H1 (cell line): Measurements from ENCODE around the gene SPATS1. TPM values are rescaled to one million over a fixed set of nuclear protein-coding genes. Genes with fewer than 3 reads are reported as not detected.

Source experiments
- CTCF ChIA-PET: fragments of 300-600 bp; sonication (Branson Sonifier 250); formaldehyde crosslinking; loops from one replicate; lab custom pipeline; 2021; ENCODE audit not compliant: partially characterized antibody; lab: Charles Lee
- POLR2A ChIA-PET: fragments of 300-600 bp; sonication (Branson Sonifier 250); formaldehyde crosslinking; loops from one replicate; lab custom pipeline; 2021; ENCODE audit warnings: inconsistent platforms; ENCODE audit not compliant: partially characterized antibody; lab: Charles Lee
- DNase-seq, 2 experiments: peaks; one replicate each; pipeline versions ENCODE4 v3.0.0 to v3.0.0-alpha.2; 2010 to 2022; ENCODE audit warnings: low spot score in 2 of 2, low read depth in 1 of 2, mixed read lengths in 1 of 2
- FAIRE-seq: peaks from 2 replicates; lab custom pipeline; 2011; peaks lifted over from hg19 to GRCh38; lab: Jason Lieb, UNC
- H2AFZ ChIP-seq: 2 replicates; pipeline ENCODE4 v1.8.1; 2012; ENCODE audit warnings: low read length, inconsistent platforms
- H2AK5ac ChIP-seq: 2 replicates; pipeline ENCODE4 v1.6.1; 2013; ENCODE audit warnings: low read depth, low read length
- H2BK120ac ChIP-seq: replicated peaks from 2 replicates; pipeline ENCODE3; 2013; ENCODE audit warnings: low read depth, low read length, inconsistent platforms
- H2BK12ac ChIP-seq: 2 replicates; pipeline ENCODE4 v1.6.1; 2013; ENCODE audit warnings: low read depth, low read length
- H2BK15ac ChIP-seq: 2 replicates; pipeline ENCODE4 v1.6.1; 2013; ENCODE audit warnings: low read length
- H2BK20ac ChIP-seq: 2 replicates; pipeline ENCODE4 v1.6.1; 2013; ENCODE audit warnings: low read length
- H2BK5ac ChIP-seq: 2 replicates; pipeline ENCODE4 v1.6.1; 2013; ENCODE audit warnings: low read depth, low read length
- H3K14ac ChIP-seq: 2 replicates; pipeline ENCODE4 v1.6.1; 2013; ENCODE audit warnings: inconsistent platforms; ENCODE audit not compliant: insufficient read length
- H3K18ac ChIP-seq: 2 replicates; pipeline ENCODE4 v1.6.1; 2013; ENCODE audit warnings: low read length; ENCODE audit errors: extremely low read depth
- H3K23ac ChIP-seq: 2 replicates; pipeline ENCODE4 v1.6.1; 2013; ENCODE audit warnings: inconsistent platforms; ENCODE audit not compliant: insufficient read length
- H3K23me2 ChIP-seq: 2 replicates; pipeline ENCODE4 v1.6.1; 2013; ENCODE audit warnings: low read depth, low read length
- H3K27ac ChIP-seq: 2 replicates; pipeline ENCODE4 v1.6.1; 2011; ENCODE audit warnings: low read depth, low read length, inconsistent platforms
- H3K27me3 ChIP-seq, 4 experiments: replicated peaks in 1 of 4; 1 replicate in 1 of 4; 2 replicates in 3 of 4; pipeline versions ENCODE4 v1.6.1 to v1.8.1; 2011 to 2013; ENCODE audit warnings: low read length in 3 of 4, mild to moderate bottlenecking in 3 of 4, inconsistent platforms in 2 of 4, mixed read lengths in 2 of 4, moderate library complexity in 1 of 4; ENCODE audit not compliant: control insufficient read depth in 3 of 4, insufficient read depth in 3 of 4; ENCODE audit errors: extremely low read depth in 1 of 4
- H3K36me3 ChIP-seq, 4 experiments: 2 replicates each; pipeline versions ENCODE4 v1.6.1 to v1.8.1; 2011 to 2013; ENCODE audit warnings: mild to moderate bottlenecking in 4 of 4, low read length in 3 of 4, moderate library complexity in 2 of 4, control low read depth in 1 of 4, inconsistent platforms in 1 of 4; ENCODE audit not compliant: insufficient read depth in 4 of 4, control insufficient read depth in 2 of 4
- H3K4ac ChIP-seq: replicated peaks from 2 replicates; pipeline ENCODE3; 2013; ENCODE audit warnings: low read length, low read depth, mixed read lengths, inconsistent platforms; ENCODE audit not compliant: insufficient read length
- H3K4me1 ChIP-seq, 4 experiments: replicated peaks in 1 of 4; 1 replicate in 1 of 4; 2 replicates in 3 of 4; pipeline versions ENCODE4 v1.6.1 to v1.8.1; 2011 to 2013; ENCODE audit warnings: low read length in 3 of 4, inconsistent platforms in 2 of 4, mixed read lengths in 1 of 4; ENCODE audit not compliant: insufficient read depth in 4 of 4, control insufficient read depth in 3 of 4
- H3K4me2 ChIP-seq, 2 experiments: 2 replicates each; pipeline versions ENCODE4 v1.6.1 to v1.8.1; 2011 to 2013; ENCODE audit warnings: low read depth in 2 of 2, low read length in 2 of 2, control low read depth in 1 of 2, inconsistent platforms in 1 of 2, mild to moderate bottlenecking in 1 of 2; ENCODE audit not compliant: insufficient read depth in 1 of 2
- H3K4me3 ChIP-seq, 4 experiments: fragments of 200-600, 300-600 bp in 1 of 4; sonication (generic), shearing (Covaris generic), sonication (Bioruptor Twin) in 1 of 4; 2 replicates each; pipeline versions ENCODE4 v1.5.1 to v1.8.1; 2011 to 2016; ENCODE audit warnings: low read length in 4 of 4, low read depth in 3 of 4, control low read depth in 2 of 4, inconsistent platforms in 2 of 4, mild to moderate bottlenecking in 2 of 4, mixed read lengths in 1 of 4, moderate library complexity in 1 of 4; ENCODE audit not compliant: insufficient read depth in 2 of 4; ENCODE audit errors: extremely low read depth in 1 of 4
- H3K56ac ChIP-seq: replicated peaks from 2 replicates; pipeline ENCODE3; 2013; ENCODE audit warnings: low read depth, mild to moderate bottlenecking, mixed read lengths, low read length, inconsistent platforms; ENCODE audit not compliant: insufficient read length
- H3K79me1 ChIP-seq: 2 replicates; pipeline ENCODE4 v1.6.1; 2013; ENCODE audit warnings: low read depth, low read length, control low read depth
- H3K79me2 ChIP-seq, 2 experiments: 2 replicates each; pipeline versions ENCODE4 v1.6.1 to v1.8.1; 2012 to 2013; ENCODE audit warnings: low read length in 2 of 2, mild to moderate bottlenecking in 2 of 2, inconsistent platforms in 1 of 2; ENCODE audit not compliant: insufficient read depth in 2 of 2, control insufficient read depth in 1 of 2
- H3K9ac ChIP-seq, 4 experiments: replicated peaks in 1 of 4; 1 replicate in 1 of 4; 2 replicates in 3 of 4; pipeline versions ENCODE4 v1.6.1 to v1.8.1; 2011 to 2013; ENCODE audit warnings: low read depth in 3 of 4, low read length in 3 of 4, control low read depth in 2 of 4, mild to moderate bottlenecking in 2 of 4, moderate library complexity in 2 of 4, inconsistent platforms in 1 of 4; ENCODE audit errors: extremely low read depth in 1 of 4
- H3K9me3 ChIP-seq, 2 experiments: 2 replicates each; pipeline versions ENCODE4 v1.6.1 to v1.8.1; 2012 to 2013; ENCODE audit warnings: mild to moderate bottlenecking in 2 of 2, moderate library complexity in 2 of 2, control low read depth in 1 of 2, inconsistent platforms in 1 of 2, low read depth in 1 of 2, low read length in 1 of 2, mixed read lengths in 1 of 2; ENCODE audit not compliant: insufficient read depth in 2 of 2
- H4K20me1 ChIP-seq, 2 experiments: replicated peaks in 1 of 2; 2 replicates each; pipeline versions ENCODE3 to v1.8.1; 2011 to 2013; ENCODE audit warnings: inconsistent platforms in 2 of 2, low read length in 2 of 2, mild to moderate bottlenecking in 1 of 2; ENCODE audit not compliant: insufficient read depth in 2 of 2, control insufficient read depth in 1 of 2
- H4K5ac ChIP-seq: 2 replicates; pipeline ENCODE4 v1.6.1; 2013; ENCODE audit warnings: low read length, low read depth, mixed read lengths, inconsistent platforms; ENCODE audit not compliant: insufficient read length
- H4K8ac ChIP-seq: 2 replicates; pipeline ENCODE4 v1.8.0; 2013; ENCODE audit warnings: mild to moderate bottlenecking, moderate library complexity, low read length, inconsistent platforms; ENCODE audit not compliant: insufficient read depth; ENCODE audit errors: extremely low read depth
- H4K91ac ChIP-seq: replicated peaks from 2 replicates; pipeline ENCODE3; 2013; ENCODE audit warnings: low read length, mixed read lengths, inconsistent platforms; ENCODE audit not compliant: insufficient read length
- CBX5 ChIP-seq: fragments of 300-800, 300-1000 bp; sonication (generic); IDR thresholded peaks from 2 replicates; pipeline ENCODE4 v1.7.1; 2016; ENCODE audit warnings: antibody characterized with exemption, low read length, low read depth
- E2F6 ChIP-seq: IDR thresholded peaks from 2 replicates; pipeline ENCODE4 v1.6.1; 2012; ENCODE audit warnings: inconsistent platforms
- EGR1 ChIP-seq: IDR thresholded peaks from 2 replicates; pipeline ENCODE4 v1.6.1; 2011; ENCODE audit warnings: low read depth, low read length, borderline replicate concordance
- GABPA ChIP-seq: IDR thresholded peaks from 2 replicates; pipeline ENCODE4 v1.6.1; 2011; ENCODE audit warnings: mild to moderate bottlenecking, low read length, moderate library complexity, borderline replicate concordance; ENCODE audit not compliant: insufficient read depth
- NANOG ChIP-seq: IDR thresholded peaks from 2 replicates; pipeline ENCODE4 v1.6.1; 2011; ENCODE audit warnings: low read length, low read depth, mild to moderate bottlenecking, inconsistent platforms; ENCODE audit not compliant: insufficient read depth, poor library complexity, severe bottlenecking
- PHF8 ChIP-seq: fragments of 200-600 bp; sonication (generic); conservative IDR thresholded peaks from 2 replicates; pipeline ENCODE4 v1.7.1; 2012; ENCODE audit warnings: low read depth, mild to moderate bottlenecking, inconsistent platforms, low read length, moderate library complexity
- RAD21 ChIP-seq, 2 experiments: IDR thresholded peaks in 1 of 2; conservative IDR thresholded peaks in 1 of 2; 2 replicates each; pipeline ENCODE4 v1.6.1; 2011; ENCODE audit warnings: low read depth in 2 of 2, low read length in 2 of 2, improper control_type of control experiment in 1 of 2, inconsistent platforms in 1 of 2, mild to moderate bottlenecking in 1 of 2, moderate library complexity in 1 of 2
- RXRA ChIP-seq: IDR thresholded peaks from 2 replicates; pipeline ENCODE4 v1.6.1; 2011; ENCODE audit warnings: low read depth, mild to moderate bottlenecking, low read length, moderate library complexity; ENCODE audit not compliant: insufficient read depth
- SP2 ChIP-seq: IDR thresholded peaks from 2 replicates; pipeline ENCODE4 v1.6.1; 2012; ENCODE audit warnings: mild to moderate bottlenecking, low read length, inconsistent platforms
- SP4 ChIP-seq: IDR thresholded peaks from 2 replicates; pipeline ENCODE4 v1.6.1; 2012; ENCODE audit warnings: low read length, inconsistent platforms
- WGBS, 2 experiments: shearing (Covaris generic) in 1 of 2; methylation state at CpG; one replicate each; pipeline versions ENCODE4 v1.1.6 to v1.1.7; 2013 to 2015; ENCODE audit warnings: low lambda C conversion rate in 2 of 2, mixed read lengths in 2 of 2, inconsistent platforms in 1 of 2, low coverage in 1 of 2, missing lambda C conversion rate in 1 of 2; ENCODE audit not compliant: insufficient replicate concordance in 2 of 2, insufficient coverage in 1 of 2, insufficient read length in 1 of 2; ENCODE audit errors: extremely low coverage in 1 of 2, missing lambda C conversion rate in 1 of 2; 5-methylcytosine and 5-hydroxymethylcytosine counted together
- polyA plus RNA-seq, 7 experiments: library from polyadenylated mRNA; depleted of rRNA in 3 of 7; stranded (reverse) in 5 of 7; unstranded in 2 of 7; fragments of >200 nt in 5 of 7; fragments of 200-250 nt in 2 of 7; gene quantifications; 1 replicate in 5 of 7; 2 replicates in 1 of 7; 4 replicates in 1 of 7; pipeline versions ENCODE4 v1.2.1 to v1.2.3, GENCODE V29; 2011 to 2013; ENCODE audit warnings: missing spikeins in 2 of 7, mixed read lengths in 2 of 7
- total RNA-seq: library from RNA; stranded (reverse); fragmentation: NEBNext Ultra II Directional; extraction: Animal tissue kit (Norgen Biotek cat#: 25700); gene quantifications from 2 replicates; pipeline ENCODE4 v1.2.1, GENCODE V29; 2021

Gene SPATS1
- total and polyA plus RNA-seq, 2 of the 8 experiments (the other 6 are each of a cell fraction or from before 2014, with no cell fraction given), result not detected

- Histone ChIP-seq H3K9me3 (no peaks in the 10 kb centered on the region), H4K20me1 (peaks cover 0 to 10% of the 10 kb centered on the region in 2 experiments), H2BK20ac (no peak within 1 kb of the TSS), H2BK120ac (no peak within 1 kb of the TSS), H3K14ac (no peak within 1 kb of the TSS), H3K4me3 (peak within 1 kb of the TSS; percentile 72 to 96 (median 86)), H3K79me2 (peaks cover 16 to 27% of the 10 kb centered on the region in 2 experiments), H4K5ac (peak within 1 kb of the TSS; percentile 98), H2AK5ac (no peak within 1 kb of the TSS), H3K9ac (peak within 1 kb of the TSS; percentile 75 to 99 (median 96)), H2AFZ (peak within 1 kb of the TSS; percentile 83), H2BK15ac (peak within 1 kb of the TSS; percentile 88; the same call in 1 of the 2 replicates), H2BK12ac (peak within 1 kb of the TSS; percentile 81), H3K4ac (no peak within 1 kb of the TSS), H3K79me1 (peaks cover 11% of the 10 kb centered on the region), H3K4me2 (peak within 1 kb of the TSS; percentile 60 to 87), H3K4me1 (peaks cover 0 to 7% (median 1%) of the 10 kb centered on the region in 4 experiments; a peak in 3 of 7 replicates), H3K18ac (peak within 1 kb of the TSS; percentile 97), H3K56ac (peak within 1 kb of the TSS; percentile 92), H2BK5ac (peak within 1 kb of the TSS; percentile 96), H3K23ac (no peak within 1 kb of the TSS), H4K91ac (peak within 1 kb of the TSS; percentile 96), H3K27me3 (no peaks in the 10 kb centered on the region), H4K8ac (peak within 1 kb of the TSS; percentile 98), H3K23me2 (peaks cover 8% of the 10 kb centered on the region), H3K27ac (peak within 1 kb of the TSS; percentile 93), H3K36me3 (peaks cover 4 to 15% (median 9%) of the 10 kb centered on the region in 4 experiments; a peak in 6 of 8 replicates)
- POLR2A ChIA-PET, result interaction anchor here (0.6 to 3.4 kb wide), 9 partner anchors 9 to 823 kb away, joined by 3 to 13 read pairs (median 4); partner anchors contain the start of genes HSP90AB1, MRPL14, SLC35B2 and TMEM63B
- peak; percentile 85 to 88 for DNase-seq
- peak; percentile 72 for FAIRE-seq
- WGBS, 2 experiments, result 1% methylated on average over 51 of the region's 56 CpGs; no CpG with 5 or more reads in 1 of the 2 experiments
- CTCF ChIA-PET, result no interaction called here
- peak; percentile 97 for TF ChIP-seq PHF8
- TF ChIP-seq NANOG, result no peak
- TF ChIP-seq EGR1, result no peak; the same call in 1 of the 2 replicates
- TF ChIP-seq RXRA, result no peak
- TF ChIP-seq CBX5, result no peak
- no peak for TF ChIP-seq SP2
- TF ChIP-seq RAD21 (IDR thresholded peaks at IDR 0.05 in 1 of 2, conservative IDR thresholded peaks at IDR 0.05 in 1 of 2; ENCODE audit: low read depth in 2 of 2, low read length in 2 of 2), result no peak
- TF ChIP-seq E2F6, result peak; percentile 90
- TF ChIP-seq GABPA, result no peak
- TF ChIP-seq SP4, result no peak
Observed at GRCh38 chr6:44387346-44388134, 45.1 kb downstream of the SPATS1 start, which contains the start of gene CDC5L. Gene CDC5L (plus strand): TSS chr6:44387706. CDS start chr6:44387824, 118 bp downstream.
